Hepatocyte (in vitro differentiated cells): Measurements from ENCODE around the gene CDKL4. TPM values are rescaled to one million over a fixed set of nuclear protein-coding genes. Genes with fewer than 3 reads are reported as not detected.

Experiments used
- DNase-seq: peaks from one replicate; pipeline ENCODE4 v3.0.0-alpha.2; 2016; ENCODE audit warnings: low spot score
- H2AFZ ChIP-seq: fragments of 200-600 bp; sonication (generic); 2 replicates; pipeline ENCODE4 v1.6.0; 2016; ENCODE audit warnings: antibody characterized with exemption, mild to moderate bottlenecking
- H3K27ac ChIP-seq: fragments of 200-600 bp; sonication (generic); 2 replicates; pipeline ENCODE4 v1.5.1; 2016; ENCODE audit warnings: mild to moderate bottlenecking
- H3K27me3 ChIP-seq: fragments of 200-600 bp; sonication (generic); 2 replicates; pipeline ENCODE4 v1.6.1; 2016
- H3K36me3 ChIP-seq: fragments of 200-600 bp; sonication (generic); replicated peaks from 2 replicates; pipeline ENCODE4 v1.5.1; 2016; ENCODE audit warnings: low read depth; ENCODE audit not compliant: insufficient read depth
- H3K4me1 ChIP-seq: fragments of 200-600 bp; sonication (generic); 2 replicates; pipeline ENCODE4 v1.5.1; 2016; ENCODE audit warnings: mild to moderate bottlenecking, moderate library complexity; ENCODE audit not compliant: insufficient read depth
- H3K4me2 ChIP-seq: fragments of 200-600 bp; sonication (generic); 2 replicates; pipeline ENCODE4 v1.6.0; 2016
- H3K4me3 ChIP-seq: fragments of 200-600 bp; sonication (generic); 2 replicates; pipeline ENCODE4 v1.5.1; 2016; ENCODE audit warnings: mild to moderate bottlenecking
- H3K79me2 ChIP-seq: fragments of 200-600 bp; sonication (generic); 2 replicates; pipeline ENCODE4 v1.6.0; 2017; ENCODE audit warnings: mild to moderate bottlenecking
- H3K9me2 ChIP-seq: fragments of 200-600 bp; sonication (generic); replicated peaks from 2 replicates; pipeline ENCODE4 v1.6.0; 2017; ENCODE audit warnings: mild to moderate bottlenecking; ENCODE audit not compliant: insufficient read depth
- H3K9me3 ChIP-seq: fragments of 200-600 bp; sonication (generic); 2 replicates; pipeline ENCODE4 v1.5.1; 2016; ENCODE audit warnings: low read depth, mild to moderate bottlenecking
- H4K20me1 ChIP-seq: fragments of 200-600 bp; sonication (generic); 2 replicates; pipeline ENCODE4 v1.6.0; 2016; ENCODE audit warnings: mild to moderate bottlenecking; ENCODE audit not compliant: insufficient read depth, poor library complexity, severe bottlenecking
- CTCF ChIP-seq: fragments of 200-600 bp; sonication (generic); IDR thresholded peaks from 2 replicates; pipeline ENCODE4 v1.5.1; 2016; ENCODE audit warnings: antibody characterized with exemption, mild to moderate bottlenecking; ENCODE audit not compliant: poor library complexity
- EZH2 ChIP-seq: fragments of 200-600 bp; sonication (generic); IDR thresholded peaks from 2 replicates; pipeline ENCODE4 v1.6.1; 2016; ENCODE audit warnings: antibody characterized with exemption, mild to moderate bottlenecking, borderline replicate concordance
- EZH2phosphoT487 ChIP-seq: fragments of 200-600 bp; sonication (generic); IDR thresholded peaks from one replicate; pipeline ENCODE4 v1.6.1; 2018; ENCODE audit warnings: antibody characterized with exemption, mild to moderate bottlenecking, low read depth, moderate library complexity; ENCODE audit not compliant: unreplicated experiment, severe bottlenecking
- WGBS: methylation state at CpG from one replicate; pipeline ENCODE4 v1.1.6; 2016; ENCODE audit warnings: low lambda C conversion rate; ENCODE audit errors: missing lambda C conversion rate; 5-methylcytosine and 5-hydroxymethylcytosine counted together
- polyA plus RNA-seq: library from polyadenylated mRNA; unstranded; fragments of >200 nt; fragmentation: Nextera tagmentation; extraction: Ambion mirVana; gene quantifications from 2 replicates; pipeline ENCODE4 v1.2.1, GENCODE V29; 2016
- total RNA-seq: library from RNA; depleted of rRNA; stranded (reverse); fragments of >200 nt; gene quantifications from 2 replicates; pipeline ENCODE4 v1.2.3, GENCODE V29; 2014

Gene CDKL4
- total and polyA plus RNA-seq, 2 experiments from 2014 or later = 0.10 to 0.35 TPM

- Histone ChIP-seq H3K36me3 (no peaks in the 10 kb centered on the region), H3K79me2 (no peaks in the 10 kb centered on the region), H3K4me3 (no peak overlapping the region), H3K9me2 (no peaks in the 10 kb centered on the region), H3K9me3 (no peaks in the 10 kb centered on the region), H3K4me2 (no peak overlapping the region), H3K27ac (no peak overlapping the region), H2AFZ (no peak overlapping the region), H3K4me1 (no peaks in the 10 kb centered on the region), H3K27me3 (no peaks in the 10 kb centered on the region), H4K20me1 (no peaks in the 10 kb centered on the region)
- TF ChIP-seq EZH2 (no peak), CTCF (no peak), EZH2phosphoT487 (no peak)
- 100% methylated on average over 3 of the region's 3 CpGs for WGBS
- DNase-seq = no peak
Observed at GRCh38 chr2:39266139-39266805, 22.5 kb upstream of the CDKL4 start.

GRCh38 chr2:39265315-39265714, 21.5 kb upstream of the CDKL4 start:
- TF ChIP-seq EZH2phosphoT487 (no peak), EZH2 (no peak), CTCF (no peak)
- Histone ChIP-seq H4K20me1 (no peaks in the 10 kb centered on the region), H3K9me2 (no peaks in the 10 kb centered on the region), H3K4me2 (no peak overlapping the region), H3K4me1 (no peaks in the 10 kb centered on the region), H3K27me3 (no peaks in the 10 kb centered on the region), H2AFZ (no peak overlapping the region), H3K9me3 (no peaks in the 10 kb centered on the region), H3K36me3 (no peaks in the 10 kb centered on the region), H3K4me3 (no peak overlapping the region), H3K79me2 (no peaks in the 10 kb centered on the region), H3K27ac (no peak overlapping the region)
- 77% methylated on average over 2 of the region's 2 CpGs for WGBS
- no peak for DNase-seq

- WGBS = 30% methylated on average over 1 of the region's 1 CpG
- Histone ChIP-seq H3K27me3 (no peaks in the 10 kb centered on the region), H3K79me2 (no peaks in the 10 kb centered on the region), H3K4me3 (no peak overlapping the region), H4K20me1 (no peaks in the 10 kb centered on the region), H3K36me3 (no peaks in the 10 kb centered on the region), H3K27ac (no peak overlapping the region), H3K4me1 (no peaks in the 10 kb centered on the region), H2AFZ (no peak overlapping the region), H3K9me2 (no peaks in the 10 kb centered on the region), H3K4me2 (no peak overlapping the region), H3K9me3 (no peaks in the 10 kb centered on the region)
- TF ChIP-seq CTCF (no peak), EZH2 (no peak), EZH2phosphoT487 (no peak)
- DNase-seq = no peak
Observed at GRCh38 chr2:39264733-39265132, 21.0 kb upstream of the CDKL4 start.

GRCh38 chr2:39260087-39260486, 16.3 kb upstream of the CDKL4 start:
- no peaks in the 10 kb centered on the region for H3K36me3 ChIP-seq
- DNase-seq = no peak
- no peaks in the 10 kb centered on the region for H3K9me3 ChIP-seq

More at GRCh38 chr2:39260087-39260486, 16.3 kb upstream of the CDKL4 start:
- H2AFZ ChIP-seq = no peak overlapping the region
- 97% methylated on average over 4 of the region's 4 CpGs for WGBS
- no peaks in the 10 kb centered on the region for H3K9me2 ChIP-seq
- no peaks in the 10 kb centered on the region for H3K27me3 ChIP-seq
- no peak overlapping the region for H3K27ac ChIP-seq
- no peak overlapping the region for H3K4me2 ChIP-seq
- H3K4me1 ChIP-seq = no peaks in the 10 kb centered on the region
- no peaks in the 10 kb centered on the region for H4K20me1 ChIP-seq
- no peak overlapping the region for H3K4me3 ChIP-seq
- H3K79me2 ChIP-seq = no peaks in the 10 kb centered on the region
- TF ChIP-seq EZH2phosphoT487 (no peak), CTCF (no peak), EZH2 (no peak)
